Activated naive CD8-positive, alpha-beta T cell treated with anti-CD3 and anti-CD28 coated beads, Interleukin-2, amount 50 U/mL, for 24 hours (primary cell): Measurements from ENCODE around the gene RSU1.
"Not testable (repeated sequence)": the region's sequence is repeated elsewhere in the genome, so short reads cannot be mapped to it uniquely, and the experiment has no call there.

ENCODE experiments used
- ATAC-seq: fragments of 150-1000 bp; cut with Tn5 transposase; one replicate; pipeline ENCODE4 v1.10.0; 2021
- DNase-seq: peaks from one replicate; pipeline ENCODE4 v3.0.0; 2021
- H3K27ac Mint-ChIP-seq: one replicate; pipeline ENCODE4 v1.8.0; 2021; ENCODE audit warnings: mild to moderate bottlenecking, mixed read lengths
- H3K27me3 Mint-ChIP-seq: one replicate; pipeline ENCODE4 v1.8.0; 2021; ENCODE audit warnings: mixed read lengths
- H3K36me3 Mint-ChIP-seq: one replicate; pipeline ENCODE4 v1.8.0; 2021; ENCODE audit warnings: low read depth, mixed read lengths
- H3K4me1 Mint-ChIP-seq: one replicate; pipeline ENCODE4 v1.8.0; 2021; ENCODE audit warnings: mixed read lengths
- H3K4me3 Mint-ChIP-seq: one replicate; pipeline ENCODE4 v1.8.0; 2021; ENCODE audit warnings: mild to moderate bottlenecking, moderate library complexity, mixed read lengths
- H3K9me3 Mint-ChIP-seq: one replicate; pipeline ENCODE4 v1.8.0; 2021; ENCODE audit warnings: mixed read lengths

The RSU1 gene

DNA sequence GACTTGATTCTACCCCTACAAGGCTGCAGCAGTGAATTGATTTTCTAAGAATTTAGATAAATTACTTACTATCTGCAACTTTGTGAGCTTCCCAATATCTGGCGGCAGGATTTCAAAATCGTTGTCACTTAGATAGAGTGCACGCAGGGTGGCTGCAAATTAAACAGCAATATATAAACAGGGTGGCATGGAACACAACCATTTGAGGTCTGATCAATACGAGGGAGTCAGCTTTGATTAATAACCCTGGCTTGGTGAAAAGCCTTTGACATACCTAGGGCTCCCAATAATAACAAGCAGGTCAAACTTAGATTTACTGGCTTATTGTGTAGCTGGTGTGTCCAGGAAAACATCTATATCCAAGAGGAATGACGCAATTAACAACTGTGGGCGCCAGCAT lies 64.4 kb downstream of the RSU1 start:
- not testable (repeated sequence) for H3K27me3 Mint-ChIP-seq, H3K4me3 Mint-ChIP-seq, DNase-seq, ATAC-seq, H3K27ac Mint-ChIP-seq, H3K9me3 Mint-ChIP-seq, H3K4me1 Mint-ChIP-seq
- peaks cover 28% of the 10 kb centered on the region for H3K36me3 Mint-ChIP-seq

DNA sequence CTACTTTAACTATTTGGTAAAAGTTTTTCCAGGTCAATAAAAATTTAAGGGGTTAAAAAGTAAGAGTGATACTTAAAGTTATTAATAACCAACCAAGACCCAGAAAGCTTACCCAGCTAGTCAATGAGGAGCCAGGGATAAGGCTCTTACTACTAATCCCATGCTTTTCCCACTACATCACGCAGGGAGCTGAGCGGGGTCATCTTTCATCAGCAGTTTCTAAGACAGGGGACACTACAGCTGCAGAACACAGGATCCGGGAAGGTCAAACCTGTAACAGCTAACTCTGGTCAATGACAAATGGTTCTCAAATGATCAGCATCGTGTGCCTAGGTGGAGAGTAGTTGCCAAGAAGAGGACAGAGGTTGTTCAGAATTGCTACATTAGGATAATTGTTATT lies 65.1 kb downstream of the RSU1 start:
- Mint-ChIP-seq H3K27ac (no peak overlapping the region), H3K4me3 (no peak overlapping the region), H3K9me3 (no peaks in the 10 kb centered on the region), H3K4me1 (peaks cover 4% of the 10 kb centered on the region), H3K36me3 (peaks cover 28% of the 10 kb centered on the region), H3K27me3 (no peaks in the 10 kb centered on the region)
- ATAC-seq (no peak), DNase-seq (no peak)

DNA sequence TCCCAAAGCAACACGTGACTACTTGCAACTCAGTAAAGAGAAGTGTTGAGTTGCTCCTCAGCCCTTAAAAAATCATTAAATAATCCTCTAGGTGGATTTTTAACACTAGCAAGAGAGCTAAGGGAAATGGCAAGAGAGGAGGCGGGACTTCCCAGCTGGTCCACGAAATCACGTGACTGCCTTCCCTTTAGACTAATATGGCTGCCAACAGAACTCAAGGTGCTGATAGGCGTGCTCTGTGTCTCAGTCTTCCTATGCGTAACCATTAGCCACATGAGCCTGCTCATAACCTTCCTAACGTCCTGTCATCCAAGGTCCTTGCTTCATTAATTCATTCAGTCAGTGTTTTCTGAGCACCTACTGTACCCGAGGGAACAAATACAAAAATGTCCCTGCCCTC lies 66.0 kb downstream of the RSU1 start:
- Mint-ChIP-seq H3K27ac (no peak overlapping the region), H3K36me3 (peaks cover 26% of the 10 kb centered on the region), H3K4me3 (no peak overlapping the region), H3K27me3 (no peaks in the 10 kb centered on the region), H3K4me1 (no peaks in the 10 kb centered on the region), H3K9me3 (no peaks in the 10 kb centered on the region)
- DNase-seq (no peak), ATAC-seq (no peak)

DNA sequence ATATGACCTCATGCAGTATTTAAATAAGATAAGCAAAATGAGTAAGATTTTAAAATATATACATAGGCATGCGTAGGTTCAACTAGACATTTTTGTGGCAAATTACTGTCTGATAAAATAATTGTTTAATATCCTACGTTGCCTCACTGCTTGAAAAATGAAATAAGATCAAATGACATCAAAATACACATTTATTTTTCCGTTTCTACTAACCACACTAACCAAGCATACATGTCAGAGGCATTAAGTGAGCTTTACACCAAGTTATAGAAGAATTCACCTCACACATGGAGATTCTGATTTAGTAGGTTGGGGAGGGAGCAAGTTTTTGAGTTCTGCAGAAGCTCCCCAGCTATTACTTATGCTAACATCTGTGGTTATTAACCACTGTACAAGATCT lies 66.8 kb downstream of the RSU1 start:
- Mint-ChIP-seq H3K9me3 (no peaks in the 10 kb centered on the region), H3K27ac (no peak overlapping the region), H3K36me3 (peaks cover 26% of the 10 kb centered on the region), H3K27me3 (no peaks in the 10 kb centered on the region), H3K4me3 (no peak overlapping the region), H3K4me1 (no peaks in the 10 kb centered on the region)
- no peak for DNase-seq
- no peak for ATAC-seq

DNA sequence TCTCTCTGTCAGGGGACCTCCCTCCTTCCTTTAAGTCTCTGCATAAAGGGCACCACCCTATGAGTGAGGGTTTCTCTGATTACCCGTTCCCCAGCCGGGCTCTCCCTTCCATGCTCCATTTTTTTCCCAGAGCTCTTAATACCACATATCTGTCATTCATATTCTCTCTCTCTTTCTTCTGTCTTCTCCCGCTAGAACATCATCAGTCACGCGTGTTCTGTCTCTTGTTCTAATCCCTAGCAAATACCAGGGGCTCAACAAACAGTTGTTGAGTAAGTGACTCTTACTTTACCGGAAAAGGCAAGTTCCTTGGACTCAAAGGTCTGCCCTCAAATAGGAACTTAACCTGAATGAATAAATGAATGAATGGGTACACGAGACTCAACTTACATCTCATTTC lies 68.5 kb downstream of the RSU1 start:
- Mint-ChIP-seq H3K27ac (no peak overlapping the region), H3K27me3 (no peaks in the 10 kb centered on the region)

DNA sequence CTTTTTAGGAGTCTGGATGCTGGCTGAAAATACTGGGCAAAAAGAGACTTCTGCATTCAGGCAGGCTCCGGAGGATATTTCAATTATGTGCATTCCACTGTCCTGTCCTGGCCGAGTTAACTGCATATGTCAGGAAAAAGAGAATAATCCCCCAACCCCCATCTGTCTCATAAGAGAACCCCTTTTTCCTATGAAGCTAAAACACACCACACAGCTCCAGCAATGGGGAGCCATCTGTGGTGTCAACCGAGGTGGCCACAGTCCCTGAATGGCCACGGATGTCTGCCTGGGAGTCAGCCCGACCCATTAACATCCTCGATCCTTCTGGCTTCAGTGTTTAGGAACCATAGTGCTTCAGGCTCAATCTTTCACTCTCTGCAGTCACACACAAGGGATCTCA lies 70.4 kb downstream of the RSU1 start:
- Mint-ChIP-seq H3K9me3 (no peaks in the 10 kb centered on the region), H3K27ac (no peak overlapping the region), H3K36me3 (peaks cover 22% of the 10 kb centered on the region)

More for the DNA sequence above, 68.5 kb downstream of the RSU1 start:
- ATAC-seq (no peak), DNase-seq (no peak)
- H3K4me3 Mint-ChIP-seq = no peak overlapping the region
- H3K4me1 Mint-ChIP-seq = no peaks in the 10 kb centered on the region
- H3K36me3 Mint-ChIP-seq = peaks cover 31% of the 10 kb centered on the region
- no peaks in the 10 kb centered on the region for H3K9me3 Mint-ChIP-seq

DNA sequence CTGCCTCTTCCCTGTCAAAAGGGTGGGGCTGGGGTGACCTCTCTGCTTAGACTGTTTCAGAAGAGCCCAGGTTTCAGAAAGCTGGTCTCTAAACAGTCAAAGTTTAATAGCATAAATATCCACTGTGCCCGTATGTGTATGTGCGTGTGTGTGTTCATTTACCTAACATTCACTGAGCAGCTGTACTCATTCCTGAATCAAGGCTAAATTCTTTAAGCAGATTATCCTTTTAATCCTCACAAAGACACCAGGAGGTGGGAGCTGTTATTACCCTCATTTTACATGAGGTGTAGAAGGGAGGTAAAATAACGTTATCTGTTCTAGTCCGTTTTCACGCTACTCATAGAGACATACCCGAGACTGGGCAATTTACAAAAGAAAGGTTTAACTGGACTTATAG lies 72.2 kb downstream of the RSU1 start:
- Mint-ChIP-seq H3K4me1 (no peaks in the 10 kb centered on the region), H3K9me3 (no peaks in the 10 kb centered on the region), H3K36me3 (peaks cover 19% of the 10 kb centered on the region), H3K27me3 (no peaks in the 10 kb centered on the region), H3K27ac (no peak overlapping the region), H3K4me3 (no peak overlapping the region)
- DNase-seq (no peak), ATAC-seq (no peak)

More for the DNA sequence above, 70.4 kb downstream of the RSU1 start:
- H3K27me3 Mint-ChIP-seq = no peaks in the 10 kb centered on the region
- H3K4me3 Mint-ChIP-seq = no peak overlapping the region
- H3K4me1 Mint-ChIP-seq = no peaks in the 10 kb centered on the region
- no peak for ATAC-seq
- DNase-seq = no peak

DNA sequence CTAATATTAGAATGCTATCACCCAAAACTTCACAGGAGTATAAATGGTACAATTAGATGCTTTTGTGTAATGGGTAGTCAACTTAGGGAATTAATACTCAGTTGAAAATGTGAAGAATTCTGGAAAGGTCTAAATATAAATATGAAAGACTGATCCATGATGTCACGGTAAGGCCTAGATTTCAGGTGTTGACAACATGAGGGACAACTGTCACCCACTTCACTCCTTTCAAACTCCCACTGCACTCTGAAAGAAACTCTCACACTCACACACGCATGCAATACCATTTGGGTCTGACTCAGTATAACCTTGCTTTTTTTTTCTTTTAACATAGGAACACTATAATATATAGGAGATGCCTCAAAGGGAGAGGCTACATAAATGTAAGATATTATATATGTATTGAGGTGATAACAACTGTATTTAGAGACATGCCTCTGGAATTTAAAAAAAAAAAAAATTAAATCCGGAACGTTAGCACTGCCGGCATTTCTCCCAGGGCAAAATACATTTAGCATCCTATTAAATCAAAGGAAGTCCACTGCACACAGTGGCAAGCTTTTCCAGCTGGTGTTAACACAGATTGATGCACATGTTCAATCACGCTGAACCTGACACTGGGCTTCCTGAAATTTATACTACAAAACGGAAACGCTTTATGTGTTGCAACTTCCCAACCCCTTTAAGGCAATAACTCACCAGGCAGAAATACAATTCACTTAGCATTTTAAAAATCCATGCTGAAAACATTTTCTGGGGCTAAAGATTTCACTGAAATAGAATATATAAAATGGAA lies 74.9 kb downstream of the RSU1 start:
- no peak for ATAC-seq
- Mint-ChIP-seq H3K4me3 (no peak overlapping the region), H3K36me3 (peaks cover 37% of the 10 kb centered on the region)

DNA sequence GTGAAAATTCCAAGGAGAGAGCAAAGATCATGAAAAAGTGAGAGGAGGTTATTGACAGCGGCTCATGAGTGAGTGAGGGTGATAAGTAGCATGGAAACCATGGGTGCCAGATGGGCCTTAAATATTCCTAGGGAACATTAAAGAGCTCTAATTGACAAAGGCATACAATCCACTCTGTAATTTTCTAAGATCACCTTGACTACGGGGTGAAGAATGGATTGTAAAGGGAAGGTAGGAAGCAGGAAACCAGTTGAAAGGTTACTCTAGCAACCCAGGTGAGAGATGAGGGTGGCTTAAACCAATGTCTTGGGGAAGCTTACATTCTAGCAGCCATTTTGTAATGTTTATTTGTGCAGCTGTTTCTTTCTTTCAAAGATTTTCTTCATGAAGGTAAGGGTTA lies 75.7 kb downstream of the RSU1 start:
- ATAC-seq (no peak), DNase-seq (no peak)
- Mint-ChIP-seq H3K4me1 (no peaks in the 10 kb centered on the region), H3K27ac (no peak overlapping the region), H3K36me3 (peaks cover 45% of the 10 kb centered on the region), H3K4me3 (no peak overlapping the region), H3K27me3 (no peaks in the 10 kb centered on the region), H3K9me3 (peaks cover 18% of the 10 kb centered on the region)

More for the DNA sequence above, 74.9 kb downstream of the RSU1 start:
- no peaks in the 10 kb centered on the region for H3K27me3 Mint-ChIP-seq
- no peak overlapping the region for H3K27ac Mint-ChIP-seq
- no peaks in the 10 kb centered on the region for H3K4me1 Mint-ChIP-seq
- no peak for DNase-seq
- H3K9me3 Mint-ChIP-seq = peaks cover 11% of the 10 kb centered on the region

DNA sequence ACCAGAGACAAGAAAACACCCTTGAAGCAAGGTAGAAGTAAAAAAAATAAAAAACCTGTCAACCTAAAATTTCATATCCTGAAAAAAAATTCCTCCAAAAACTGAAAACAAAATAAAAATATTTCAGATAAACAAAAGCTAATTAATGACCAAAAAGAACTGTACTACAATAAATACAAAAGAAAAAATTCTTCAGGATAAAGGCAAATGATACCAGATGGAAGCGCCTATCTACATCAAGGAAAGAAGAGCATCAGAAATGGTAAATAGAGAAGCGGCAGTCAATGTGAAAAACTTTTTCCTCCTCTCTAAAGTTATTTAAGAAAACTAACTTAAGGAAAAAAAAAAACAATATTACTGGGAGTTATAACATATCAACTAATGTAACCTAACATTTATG lies 79.8 kb downstream of the RSU1 start:
- no peaks in the 10 kb centered on the region for H3K27me3 Mint-ChIP-seq
- no peak overlapping the region for H3K27ac Mint-ChIP-seq
- H3K9me3 Mint-ChIP-seq = peaks cover 34% of the 10 kb centered on the region
- no peaks in the 10 kb centered on the region for H3K4me1 Mint-ChIP-seq
- peaks cover 64% of the 10 kb centered on the region for H3K36me3 Mint-ChIP-seq
- no peak overlapping the region for H3K4me3 Mint-ChIP-seq
- DNase-seq (no peak), ATAC-seq (no peak)

DNA sequence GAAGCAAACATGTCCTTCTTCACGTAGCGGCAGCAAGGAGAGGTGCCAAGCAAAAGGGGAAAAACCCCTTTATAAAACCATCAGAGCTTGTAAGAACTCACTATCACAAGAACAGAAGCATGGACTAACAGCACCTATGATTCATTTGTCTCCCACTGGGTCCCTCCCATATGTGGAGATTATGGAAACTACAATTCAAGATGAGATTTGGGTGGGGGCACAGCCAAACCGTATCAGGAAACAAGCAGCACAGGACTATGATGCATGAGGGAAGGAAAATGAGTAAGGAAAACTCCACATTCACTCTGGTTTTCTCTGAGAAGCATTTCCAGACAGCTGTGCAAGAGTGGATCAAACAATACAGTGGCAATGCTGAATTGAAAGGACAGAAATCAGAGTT lies 81.6 kb downstream of the RSU1 start:
- H3K9me3 Mint-ChIP-seq = peaks cover 39% of the 10 kb centered on the region
- no peak overlapping the region for H3K4me3 Mint-ChIP-seq
- DNase-seq = no peak
- no peaks in the 10 kb centered on the region for H3K27me3 Mint-ChIP-seq
- no peak overlapping the region for H3K27ac Mint-ChIP-seq
- H3K4me1 Mint-ChIP-seq = no peaks in the 10 kb centered on the region
- peaks cover 73% of the 10 kb centered on the region for H3K36me3 Mint-ChIP-seq
- no peak for ATAC-seq

DNA sequence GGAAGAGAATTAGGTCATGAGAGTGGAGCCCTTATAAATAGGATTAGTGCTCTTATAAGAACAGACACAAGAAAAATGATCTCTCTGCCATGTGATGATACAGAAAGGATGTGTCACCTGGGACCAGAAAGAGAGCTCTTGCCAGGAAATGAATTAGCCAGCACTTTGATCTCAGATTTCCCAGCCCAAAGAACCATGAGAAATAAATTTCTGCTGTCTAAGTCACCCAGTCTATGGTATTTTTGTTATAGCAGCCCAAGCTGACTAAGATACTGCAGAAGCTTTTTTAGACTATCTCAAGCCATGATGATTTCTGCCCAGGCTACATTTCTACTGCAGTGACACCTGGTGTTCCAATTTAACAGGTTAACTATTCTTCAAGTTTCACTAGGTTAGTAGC lies 84.8 kb downstream of the RSU1 start:
- DNase-seq (no peak), ATAC-seq (no peak)
- Mint-ChIP-seq H3K27me3 (no peaks in the 10 kb centered on the region), H3K4me1 (peaks cover 9% of the 10 kb centered on the region), H3K9me3 (peaks cover 38% of the 10 kb centered on the region), H3K4me3 (no peak overlapping the region), H3K36me3 (peaks cover 73% of the 10 kb centered on the region), H3K27ac (no peak overlapping the region)

DNA sequence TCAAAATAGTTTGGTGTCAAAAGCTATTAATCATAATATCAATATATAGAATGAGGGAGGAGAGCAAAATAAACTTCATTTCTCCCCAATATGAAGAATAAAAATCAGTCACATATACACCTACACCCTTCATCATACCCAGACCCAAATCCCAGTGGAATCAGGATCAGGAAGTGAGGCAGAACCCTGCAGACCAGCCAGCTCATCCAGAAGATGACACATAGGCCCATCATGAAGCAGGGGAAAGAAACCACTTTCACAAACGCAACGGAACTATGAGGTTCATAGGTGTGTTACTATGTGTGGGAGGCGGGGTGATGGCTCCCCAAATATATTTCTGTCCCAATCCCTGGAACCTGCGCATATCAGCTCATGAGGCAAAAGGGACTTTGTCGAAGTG lies 89.0 kb downstream of the RSU1 start:
- no peak overlapping the region for H3K4me3 Mint-ChIP-seq
- ATAC-seq (no peak), DNase-seq (no peak)
- H3K36me3 Mint-ChIP-seq = peaks cover 54% of the 10 kb centered on the region
- H3K4me1 Mint-ChIP-seq = peaks cover 13% of the 10 kb centered on the region
- H3K27ac Mint-ChIP-seq = no peak overlapping the region
- no peaks in the 10 kb centered on the region for H3K27me3 Mint-ChIP-seq
- peaks cover 15% of the 10 kb centered on the region for H3K9me3 Mint-ChIP-seq

DNA sequence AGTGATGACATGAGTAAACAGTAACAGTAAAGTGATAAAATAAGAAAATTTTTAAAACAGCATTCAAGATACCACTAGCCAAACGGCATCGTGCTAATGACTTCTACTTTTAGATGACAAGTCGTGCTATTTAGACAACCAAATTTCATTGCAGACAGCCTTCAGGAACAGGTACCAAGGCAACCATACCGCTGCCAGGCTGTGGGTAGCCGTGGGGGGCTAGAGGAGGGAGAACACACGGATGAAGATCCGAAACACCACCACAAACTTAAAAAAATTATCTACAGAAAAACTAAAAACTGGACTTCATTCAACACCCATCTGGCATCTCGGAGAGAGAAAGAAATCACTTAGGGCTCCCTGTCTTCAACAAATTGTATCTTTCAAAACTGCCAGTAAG lies 89.6 kb downstream of the RSU1 start:
- Mint-ChIP-seq H3K27ac (no peak overlapping the region), H3K4me1 (peaks cover 13% of the 10 kb centered on the region), H3K27me3 (no peaks in the 10 kb centered on the region), H3K4me3 (no peak overlapping the region), H3K36me3 (peaks cover 54% of the 10 kb centered on the region), H3K9me3 (peaks cover 15% of the 10 kb centered on the region)
- DNase-seq = no peak
- no peak for ATAC-seq

DNA sequence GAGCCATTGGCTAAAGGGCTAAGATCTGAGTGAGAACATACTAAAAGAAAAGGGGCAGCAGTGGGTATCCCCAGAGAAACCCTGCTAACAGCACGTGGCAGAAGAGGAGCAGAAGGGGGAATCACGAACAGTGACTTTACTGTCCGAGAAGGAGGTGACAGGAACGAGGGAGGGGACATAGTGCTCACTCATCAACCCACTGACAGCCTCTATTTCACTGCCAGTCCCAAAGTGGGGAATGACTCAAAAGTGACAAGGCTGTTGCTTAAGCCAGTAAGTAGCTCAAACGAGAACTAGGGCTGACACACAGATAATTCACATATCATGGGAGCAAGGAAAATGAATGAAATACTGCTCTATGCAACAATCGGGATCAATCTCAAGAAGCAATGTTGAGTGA lies 92.7 kb downstream of the RSU1 start:
- DNase-seq (no peak), ATAC-seq (no peak)
- Mint-ChIP-seq H3K27ac (no peak overlapping the region), H3K36me3 (peaks cover 50% of the 10 kb centered on the region), H3K9me3 (peaks cover 6% of the 10 kb centered on the region), H3K27me3 (no peaks in the 10 kb centered on the region), H3K4me3 (no peak overlapping the region), H3K4me1 (peaks cover 7% of the 10 kb centered on the region)

DNA sequence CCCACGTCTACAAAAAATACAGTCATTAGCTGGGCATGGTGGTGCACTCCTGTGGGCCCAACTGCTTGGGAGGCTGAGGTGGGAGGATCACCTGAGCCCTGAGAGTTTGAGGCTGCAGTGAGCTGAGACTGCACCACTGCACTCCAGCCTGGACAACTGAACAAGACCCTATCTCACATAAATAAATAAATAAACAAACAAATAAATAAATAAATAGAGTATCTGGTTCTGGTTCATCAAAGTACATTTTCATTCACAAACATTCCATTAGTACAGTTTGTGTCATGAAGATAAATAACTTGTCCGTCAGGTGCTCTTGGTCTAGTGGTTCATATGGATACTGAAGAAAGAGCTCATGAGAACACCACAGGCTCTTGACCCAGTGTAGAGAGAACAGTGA lies 96.4 kb downstream of the RSU1 start:
- H3K36me3 Mint-ChIP-seq = peaks cover 47% of the 10 kb centered on the region
- DNase-seq (no peak), ATAC-seq (no peak)
- H3K27me3 Mint-ChIP-seq = no peaks in the 10 kb centered on the region
- no peak overlapping the region for H3K4me3 Mint-ChIP-seq
- no peak overlapping the region for H3K27ac Mint-ChIP-seq
- H3K9me3 Mint-ChIP-seq = peaks cover 8% of the 10 kb centered on the region
- H3K4me1 Mint-ChIP-seq = peaks cover 5% of the 10 kb centered on the region
